Vagina (tissue), 2 donors: ENCODE results near the gene EDAR.

ENCODE experiments used
- POLR2A ChIP-seq, 2 donors: fragments of 450-650 bp; IDR thresholded peaks; one replicate each; pipeline ENCODE4 v1.6.1; 2017; ENCODE audit warnings: antibody characterized with exemption in 2 of 2, mild to moderate bottlenecking in 2 of 2, moderate library complexity in 2 of 2
- TF ChIP-seq, protein P1 (sequence below), 3 experiments: fragments of 450-650 bp in 2 of 3; fragments of 200-600 bp in 1 of 3; sonication (generic) in 1 of 3; IDR thresholded peaks; one replicate each; pipeline ENCODE4 v1.5.1; 2017 to 2019; ENCODE audit warnings: antibody characterized with exemption in 3 of 3, mild to moderate bottlenecking in 2 of 3, moderate library complexity in 2 of 3

DNA sequence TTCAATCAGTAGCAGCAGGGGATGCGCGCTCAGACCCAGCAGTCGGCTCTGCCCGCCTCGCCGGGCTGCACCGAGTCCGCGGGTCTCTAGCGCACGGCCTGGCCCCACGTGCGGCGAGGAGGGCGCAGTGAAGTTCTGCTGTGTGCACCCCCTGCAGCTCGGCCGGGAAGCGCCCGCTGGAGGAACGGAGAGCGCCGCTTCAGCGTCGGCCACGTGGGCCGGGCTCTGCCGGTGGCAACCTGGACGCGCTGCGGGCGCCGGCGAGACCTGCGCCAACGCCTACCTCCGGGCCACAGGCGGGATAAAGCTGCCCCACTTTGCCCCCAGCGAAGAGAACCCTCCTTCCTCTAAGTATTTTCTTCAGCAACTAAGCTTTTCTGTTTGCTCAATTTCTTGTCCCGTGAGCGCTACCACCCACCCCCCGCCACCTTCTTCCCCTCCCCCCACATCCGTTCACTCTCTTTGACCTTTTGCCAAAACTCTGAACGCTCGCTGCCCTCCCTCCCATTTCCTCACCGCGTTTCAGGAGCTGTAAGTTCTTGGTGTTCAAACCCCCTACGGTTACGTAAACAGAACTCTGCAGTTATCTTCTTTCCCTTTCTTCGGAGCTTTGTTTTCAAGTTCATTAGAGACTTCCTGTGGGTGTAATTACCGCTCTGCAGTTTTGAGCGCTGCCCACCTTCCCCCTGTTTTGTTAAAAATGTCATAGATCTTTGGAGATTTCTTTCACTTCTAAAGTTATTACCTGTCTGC lies 42.6 kb upstream of the EDAR start:
- no peak for TF ChIP-seq POLR2A (IDR thresholded peaks at IDR 0.05)
- TF ChIP-seq, protein P1, sequence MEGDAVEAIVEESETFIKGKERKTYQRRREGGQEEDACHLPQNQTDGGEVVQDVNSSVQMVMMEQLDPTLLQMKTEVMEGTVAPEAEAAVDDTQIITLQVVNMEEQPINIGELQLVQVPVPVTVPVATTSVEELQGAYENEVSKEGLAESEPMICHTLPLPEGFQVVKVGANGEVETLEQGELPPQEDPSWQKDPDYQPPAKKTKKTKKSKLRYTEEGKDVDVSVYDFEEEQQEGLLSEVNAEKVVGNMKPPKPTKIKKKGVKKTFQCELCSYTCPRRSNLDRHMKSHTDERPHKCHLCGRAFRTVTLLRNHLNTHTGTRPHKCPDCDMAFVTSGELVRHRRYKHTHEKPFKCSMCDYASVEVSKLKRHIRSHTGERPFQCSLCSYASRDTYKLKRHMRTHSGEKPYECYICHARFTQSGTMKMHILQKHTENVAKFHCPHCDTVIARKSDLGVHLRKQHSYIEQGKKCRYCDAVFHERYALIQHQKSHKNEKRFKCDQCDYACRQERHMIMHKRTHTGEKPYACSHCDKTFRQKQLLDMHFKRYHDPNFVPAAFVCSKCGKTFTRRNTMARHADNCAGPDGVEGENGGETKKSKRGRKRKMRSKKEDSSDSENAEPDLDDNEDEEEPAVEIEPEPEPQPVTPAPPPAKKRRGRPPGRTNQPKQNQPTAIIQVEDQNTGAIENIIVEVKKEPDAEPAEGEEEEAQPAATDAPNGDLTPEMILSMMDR (IDR thresholded peaks at IDR 0.05) = no peak
